Cardiac fibroblast (primary cell): ENCODE data around the gene KMT5C.

Source experiments
- DNase-seq, 2 donors: peaks; one replicate each; pipeline versions ENCODE4 v3.0.0 to v3.0.0-alpha.2; 2010; ENCODE audit warnings: low read depth in 2 of 2
- H3K4me3 ChIP-seq, 2 donors: replicated peaks in 1 of 2; 1 replicate in 1 of 2; 2 replicates in 1 of 2; pipeline ENCODE4 v1.5.1; 2011; ENCODE audit warnings: low read depth in 2 of 2, low read length in 2 of 2, mild to moderate bottlenecking in 2 of 2, moderate library complexity in 1 of 2
- CTCF ChIP-seq: IDR thresholded peaks from one replicate; pipeline ENCODE4 v1.5.1; 2011; ENCODE audit warnings: low read depth, mild to moderate bottlenecking, low read length, inconsistent platforms

Gene KMT5C

GRCh38 chr19:55314396-55314795 is 25.3 kb upstream of the KMT5C start:
- DNase-seq = no peak
- H3K4me3 ChIP-seq = no peak overlapping the region
- TF ChIP-seq CTCF = no peak

- DNase-seq = no peak
- no peak for TF ChIP-seq CTCF
- H3K4me3 ChIP-seq = no peak overlapping the region
Observed at GRCh38 chr19:55315956-55316525, 23.6 kb upstream of the KMT5C start.

- H3K4me3 ChIP-seq = no peak overlapping the region
- no peak for DNase-seq
- TF ChIP-seq CTCF = no peak
Observed at GRCh38 chr19:55316646-55317045, 23.0 kb upstream of the KMT5C start.

- no peak overlapping the region for H3K4me3 ChIP-seq
- no peak for TF ChIP-seq CTCF
- DNase-seq = peak; percentile 32 to 61
Observed at GRCh38 chr19:55319785-55320184, 19.9 kb upstream of the KMT5C start.

- no peak for TF ChIP-seq CTCF
- no peak overlapping the region for H3K4me3 ChIP-seq
- DNase-seq = no peak
Observed at GRCh38 chr19:55320844-55321419, 18.7 kb upstream of the KMT5C start.

- no peak for TF ChIP-seq CTCF
- no peak overlapping the region for H3K4me3 ChIP-seq
- DNase-seq = no peak
Observed at GRCh38 chr19:55321466-55322137, 18.1 kb upstream of the KMT5C start.
